ENCODE results near the gene KCTD3.

The KCTD3 gene

DNA sequence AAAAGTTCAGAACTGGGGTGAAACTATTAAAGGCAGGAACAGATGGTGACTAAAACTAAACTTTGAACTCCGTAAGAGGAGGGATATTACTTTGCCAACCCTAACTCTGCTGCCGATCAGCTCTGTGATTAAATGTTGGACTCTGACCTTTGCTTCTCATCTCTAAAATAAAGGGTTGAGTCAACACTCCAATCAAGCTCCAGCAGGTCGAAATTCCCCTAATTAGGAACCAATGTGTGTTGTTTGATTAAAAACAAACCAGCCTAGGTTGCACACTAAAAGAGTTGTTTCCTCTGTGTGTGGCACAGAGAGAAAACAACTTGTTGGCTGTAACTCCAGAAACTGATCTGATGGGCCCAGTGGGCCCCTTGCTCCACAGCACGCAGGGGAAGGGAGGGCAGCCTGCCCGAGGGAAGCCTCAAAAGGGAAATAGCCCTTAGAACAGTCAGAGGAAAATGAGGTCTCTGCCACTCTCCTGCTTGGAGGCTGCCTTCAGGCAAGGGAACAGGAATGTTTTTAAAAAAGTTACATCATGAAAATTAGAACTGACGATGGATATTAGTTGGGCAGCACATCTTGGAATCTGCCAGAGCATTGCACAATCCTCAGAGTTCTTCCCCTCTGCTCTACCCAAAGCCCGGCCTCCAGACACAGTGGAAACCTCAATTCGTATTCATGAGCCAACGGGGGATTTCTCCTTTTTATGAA is 69.3 kb downstream of the KCTD3 start:
- H3K36me3 ChIP-seq (replicated peaks): no peaks in the 10 kb centered on the region

DNA sequence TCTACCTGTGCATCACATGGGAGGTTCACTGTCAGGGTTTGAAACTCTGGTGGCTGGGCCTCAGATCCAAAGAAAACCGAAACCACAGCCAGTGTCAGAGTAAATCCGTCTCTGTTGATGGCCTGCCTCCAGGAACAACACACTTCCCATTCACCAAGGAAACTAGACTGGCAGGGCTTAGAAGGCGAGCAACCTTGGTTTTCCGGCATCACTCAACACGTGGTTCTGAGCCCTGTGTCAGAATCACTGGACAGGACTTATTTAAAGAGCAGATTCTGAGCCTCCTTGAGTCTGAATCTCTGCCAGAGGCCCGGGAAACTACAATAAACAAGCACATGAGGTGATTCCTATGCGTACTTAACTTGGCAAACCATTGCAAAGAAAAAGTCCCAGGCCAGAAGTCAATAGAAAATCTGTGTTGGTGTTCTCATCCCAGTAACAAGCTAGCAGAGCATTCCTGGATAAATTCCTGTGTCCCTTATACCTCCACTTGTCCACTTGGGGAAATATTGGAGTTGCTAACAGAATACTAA is 70.0 kb downstream of the KCTD3 start:
- no peaks in the 10 kb centered on the region for H3K27me3 ChIP-seq (ENCODE audit: low read depth)
- DNase-seq (ENCODE audit: low spot score in 2 of 2): no peak
- H3K4me1 ChIP-seq: no peaks in the 10 kb centered on the region
- H3K4me3 ChIP-seq: no peak overlapping the region
- in situ Hi-C loops (cut with MboI; ENCODE audit: low sequenced_read_pairs): no loop called here
- no peaks in the 10 kb centered on the region for H3K36me3 ChIP-seq (replicated peaks)
- H3K9me3 ChIP-seq: no peaks in the 10 kb centered on the region

More for the DNA sequence above, 69.3 kb downstream of the KCTD3 start:
- Histone ChIP-seq H3K9me3 (no peaks in the 10 kb centered on the region), H3K4me1 (no peaks in the 10 kb centered on the region), H3K27me3 (ENCODE audit: low read depth) (no peaks in the 10 kb centered on the region), H3K4me3 (no peak overlapping the region)
- DNase-seq (ENCODE audit: low spot score in 2 of 2): no peak
- in situ Hi-C loops (cut with MboI; ENCODE audit: low sequenced_read_pairs): no loop called here

DNA sequence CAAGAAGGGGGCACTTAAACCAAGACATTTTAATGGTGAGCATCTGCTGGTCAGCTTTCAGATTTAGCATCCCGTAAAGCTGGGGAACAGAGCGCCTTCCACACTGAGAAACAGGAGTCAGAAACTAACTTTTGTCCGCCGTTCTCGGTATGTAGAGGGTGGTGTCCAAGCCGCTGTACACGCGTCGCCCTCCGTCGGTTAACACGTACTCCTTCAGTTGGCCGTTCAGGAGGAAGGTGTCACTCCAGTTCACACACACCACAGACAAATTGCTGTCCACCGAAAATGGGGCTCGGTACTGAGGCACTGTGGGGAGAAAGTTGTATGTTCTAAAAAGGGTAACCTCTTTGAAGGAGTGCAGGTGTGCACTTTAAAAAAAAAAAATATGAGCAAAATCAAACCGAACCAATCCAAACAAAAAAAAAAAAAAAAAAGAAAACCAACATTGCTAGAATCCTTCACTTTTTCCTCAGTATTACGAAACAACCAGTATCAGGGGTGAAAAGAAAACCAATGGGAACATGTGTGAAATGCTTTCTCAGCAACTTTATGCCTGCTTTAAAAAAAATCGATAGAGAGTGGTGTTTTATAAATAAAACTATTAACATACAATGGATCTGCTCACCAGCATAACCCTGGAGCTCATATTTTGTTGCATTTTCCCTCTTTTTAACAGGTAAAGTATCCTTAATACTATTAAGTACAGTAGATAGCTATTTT is 73.5 kb downstream of the KCTD3 start:
- no peak for DNase-seq (ENCODE audit: low spot score in 2 of 2)

DNA sequence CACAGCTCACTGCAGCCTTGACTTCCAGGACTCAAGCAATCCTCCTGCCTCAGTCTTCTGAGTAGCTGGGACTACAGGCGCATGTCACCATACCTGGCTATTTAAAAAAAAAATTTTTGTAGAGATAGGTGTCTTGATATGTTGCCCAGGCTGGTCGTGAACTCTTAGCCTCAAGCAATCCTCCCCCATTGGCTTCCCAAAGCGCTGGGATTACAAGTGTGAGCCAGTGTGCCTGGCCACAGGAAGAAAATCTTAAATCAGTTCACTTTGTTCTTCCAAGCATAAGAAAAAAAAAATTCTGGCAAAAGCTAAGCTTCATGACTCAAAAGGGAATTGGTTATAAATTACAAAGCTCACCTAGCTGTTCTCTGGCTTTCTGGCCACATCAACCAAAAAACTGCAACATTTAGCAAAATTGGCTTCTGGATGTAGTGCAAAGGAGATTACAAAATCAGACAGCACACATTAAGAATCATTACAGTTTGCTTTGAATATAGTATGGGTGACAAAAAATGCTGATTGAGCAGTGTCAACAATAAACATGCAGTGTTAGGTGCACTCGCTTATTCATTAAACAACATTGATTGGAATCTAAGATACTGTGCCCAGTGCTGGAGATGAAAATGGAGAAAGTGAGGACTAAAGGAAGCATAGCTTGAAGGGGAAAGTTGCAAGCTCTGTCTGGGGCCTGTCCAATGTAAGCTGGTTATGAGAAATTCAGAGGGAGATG is 76.7 kb downstream of the KCTD3 start:
- in situ Hi-C loops (cut with MboI; ENCODE audit: low sequenced_read_pairs): no loop called here
- no peak for DNase-seq (ENCODE audit: low spot score in 2 of 2)
- Histone ChIP-seq H3K9me3 (no peaks in the 10 kb centered on the region), H3K4me3 (no peak overlapping the region), H3K27me3 (ENCODE audit: low read depth) (no peaks in the 10 kb centered on the region), H3K36me3 (replicated peaks) (no peaks in the 10 kb centered on the region), H3K4me1 (no peaks in the 10 kb centered on the region)

More for the DNA sequence above, 73.5 kb downstream of the KCTD3 start:
- in situ Hi-C loops (cut with MboI; ENCODE audit: low sequenced_read_pairs): no loop called here
- H3K27me3 ChIP-seq (ENCODE audit: low read depth): no peaks in the 10 kb centered on the region
- no peak overlapping the region for H3K4me3 ChIP-seq
- no peaks in the 10 kb centered on the region for H3K9me3 ChIP-seq
- no peaks in the 10 kb centered on the region for H3K4me1 ChIP-seq
- no peaks in the 10 kb centered on the region for H3K36me3 ChIP-seq (replicated peaks)

DNA sequence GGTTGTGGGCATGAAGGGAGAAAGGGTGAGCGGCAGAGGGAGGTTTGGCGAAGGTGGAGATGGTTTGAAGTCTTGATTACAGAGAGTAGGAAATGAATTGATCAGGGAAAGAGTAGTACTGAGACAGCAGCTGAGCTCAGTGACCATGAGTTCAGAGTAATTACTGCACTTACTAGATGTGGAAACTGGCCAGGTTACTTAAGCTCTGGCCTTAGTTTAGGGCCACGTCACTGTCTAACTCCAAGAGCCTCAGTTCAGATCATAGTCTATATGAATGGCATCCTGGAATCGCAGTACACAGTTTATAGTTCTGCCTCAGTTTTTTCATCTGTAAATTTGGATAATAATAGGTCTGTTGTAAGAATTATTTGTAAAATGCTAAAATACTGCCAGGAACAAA is 78.1 kb downstream of the KCTD3 start:
- Histone ChIP-seq H3K9me3 (no peaks in the 10 kb centered on the region), H3K27me3 (ENCODE audit: low read depth) (no peaks in the 10 kb centered on the region), H3K4me1 (no peaks in the 10 kb centered on the region), H3K36me3 (replicated peaks) (no peaks in the 10 kb centered on the region), H3K4me3 (no peak overlapping the region)
- DNase-seq (ENCODE audit: low spot score in 2 of 2): no peak
- in situ Hi-C loops (cut with MboI; ENCODE audit: low sequenced_read_pairs): no loop called here

DNA sequence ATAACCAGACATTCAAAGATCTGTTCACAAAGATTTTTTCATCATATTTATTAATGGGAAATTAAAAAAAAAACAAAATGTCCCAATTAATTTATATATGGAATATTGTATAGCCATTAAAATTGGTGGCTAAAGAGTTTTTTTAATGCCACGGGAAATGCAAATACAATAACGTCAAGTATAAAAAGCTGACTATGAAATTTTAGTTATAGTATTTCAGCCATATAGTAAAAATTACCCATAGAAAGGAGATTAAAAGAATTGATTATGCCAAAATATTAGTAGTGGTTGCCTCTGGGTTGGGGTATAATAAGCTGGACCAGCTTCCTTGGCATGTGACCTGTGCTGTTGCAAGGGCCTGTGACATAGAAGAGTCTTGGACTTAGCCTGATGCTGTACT is 78.8 kb downstream of the KCTD3 start:
- Histone ChIP-seq H3K9me3 (no peaks in the 10 kb centered on the region), H3K4me3 (no peak overlapping the region), H3K4me1 (no peaks in the 10 kb centered on the region), H3K36me3 (replicated peaks) (no peaks in the 10 kb centered on the region), H3K27me3 (ENCODE audit: low read depth) (no peaks in the 10 kb centered on the region)
- no peak for DNase-seq (ENCODE audit: low spot score in 2 of 2)
- in situ Hi-C loops (cut with MboI; ENCODE audit: low sequenced_read_pairs): no loop called here

DNA sequence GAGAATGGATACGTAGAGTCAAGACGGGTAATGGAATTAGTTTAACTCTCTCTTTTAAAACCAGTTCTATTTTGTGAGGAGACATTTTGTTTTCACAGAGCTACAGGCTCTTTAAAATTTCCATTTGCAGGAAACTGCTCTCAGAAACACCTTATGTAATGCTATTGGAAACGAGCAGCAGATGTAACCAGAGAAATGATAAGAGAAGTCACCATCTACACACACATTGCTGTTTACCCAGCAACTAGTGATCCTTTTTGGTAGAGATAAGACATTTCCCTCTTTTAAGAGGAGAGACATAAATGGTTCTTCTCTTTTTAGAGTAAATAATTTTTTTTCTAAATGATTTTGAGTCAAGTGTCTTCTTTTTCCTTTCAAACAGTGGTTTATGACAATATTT is 80.6 kb downstream of the KCTD3 start:
- no peaks in the 10 kb centered on the region for H3K9me3 ChIP-seq
- in situ Hi-C loops (cut with MboI; ENCODE audit: low sequenced_read_pairs): no loop called here
- H3K4me3 ChIP-seq: no peak overlapping the region
- no peaks in the 10 kb centered on the region for H3K36me3 ChIP-seq (replicated peaks)
- H3K4me1 ChIP-seq: peaks cover 9% of the 10 kb centered on the region
- H3K27me3 ChIP-seq (ENCODE audit: low read depth): no peaks in the 10 kb centered on the region
- no peak for DNase-seq (ENCODE audit: low spot score in 2 of 2)

DNA sequence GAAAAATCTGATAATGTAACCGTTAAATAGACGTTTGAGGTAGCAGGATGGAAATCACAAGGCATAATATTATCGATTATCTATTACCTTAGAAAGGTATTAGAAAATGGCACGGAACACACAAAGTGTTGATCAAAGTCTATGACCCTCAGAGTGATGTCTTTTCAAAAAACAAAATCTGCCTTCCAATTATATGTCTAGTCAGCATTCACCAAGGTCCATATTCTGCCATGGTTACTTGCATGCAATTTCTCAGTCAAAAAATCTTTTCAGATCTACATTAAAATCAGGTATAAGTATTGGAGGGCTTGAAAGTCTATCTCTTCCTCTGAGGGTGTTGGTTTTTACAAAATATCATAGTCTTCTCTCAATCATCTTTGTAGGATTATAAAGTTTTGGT is 81.9 kb downstream of the KCTD3 start:
- H3K36me3 ChIP-seq (replicated peaks): no peaks in the 10 kb centered on the region
- in situ Hi-C loops (cut with MboI; ENCODE audit: low sequenced_read_pairs): no loop called here
- H3K4me3 ChIP-seq: no peak overlapping the region
- no peaks in the 10 kb centered on the region for H3K27me3 ChIP-seq (ENCODE audit: low read depth)
- H3K4me1 ChIP-seq: peaks cover 9% of the 10 kb centered on the region
- no peaks in the 10 kb centered on the region for H3K9me3 ChIP-seq
- no peak for DNase-seq (ENCODE audit: low spot score in 2 of 2)

DNA sequence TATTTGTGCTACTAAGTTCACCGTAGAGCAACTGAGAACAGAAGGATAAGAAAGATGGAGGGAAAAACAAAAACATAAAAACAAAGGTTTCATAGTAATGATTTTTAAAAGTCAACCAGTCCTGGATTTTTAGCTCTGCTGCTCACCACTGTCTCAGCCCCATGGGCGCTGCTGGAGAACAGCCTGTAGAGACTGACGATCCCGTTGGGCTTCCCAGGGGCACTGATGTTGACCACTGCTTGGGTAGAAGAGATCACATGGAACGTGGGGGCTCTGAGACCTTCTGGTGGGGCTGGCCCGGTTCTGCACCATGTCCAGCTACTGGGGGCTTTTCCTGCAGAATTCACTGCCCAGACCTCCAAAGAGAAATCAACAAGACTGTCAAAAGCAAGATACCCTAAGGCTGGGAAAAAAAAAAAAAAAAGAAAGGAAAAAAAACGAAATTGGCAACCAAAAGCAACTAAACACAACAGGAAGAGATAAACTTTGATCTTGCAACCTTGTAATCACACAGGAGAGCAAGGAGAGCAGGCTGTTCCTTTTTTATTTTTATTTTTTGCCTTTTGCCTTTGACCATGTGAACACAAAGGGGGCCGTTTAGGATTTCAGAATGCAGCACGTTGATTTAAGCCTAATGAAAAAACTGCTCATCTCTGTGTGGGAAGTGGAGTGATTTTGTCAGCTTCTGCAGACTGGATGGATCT is 83.5 kb downstream of the KCTD3 start:
- Histone ChIP-seq H3K36me3 (replicated peaks) (no peaks in the 10 kb centered on the region), H3K4me1 (peaks cover 9% of the 10 kb centered on the region), H3K27me3 (ENCODE audit: low read depth) (no peaks in the 10 kb centered on the region), H3K4me3 (no peak overlapping the region), H3K9me3 (no peaks in the 10 kb centered on the region)
- in situ Hi-C loops (cut with MboI; ENCODE audit: low sequenced_read_pairs): no loop called here
- DNase-seq (ENCODE audit: low spot score in 2 of 2): no peak

DNA sequence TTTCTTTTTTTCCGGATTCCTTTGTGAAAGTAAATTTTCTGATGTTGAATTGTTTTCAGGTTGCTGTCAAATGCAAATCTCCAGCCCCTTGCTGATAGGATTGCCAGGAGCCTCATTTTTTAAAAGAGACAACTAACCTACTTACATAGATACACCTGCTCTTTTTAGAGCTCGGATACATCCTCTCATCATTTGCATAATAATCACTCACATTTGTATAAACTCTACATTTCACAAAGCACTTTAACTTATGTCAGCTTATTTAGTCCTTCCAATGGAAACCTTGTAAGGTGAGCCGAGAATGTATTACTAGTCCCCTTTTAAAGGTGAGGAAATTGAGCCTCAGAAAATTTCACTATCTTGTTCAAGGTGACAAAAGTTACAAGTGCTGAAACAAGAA is 84.8 kb downstream of the KCTD3 start:
- no peak for DNase-seq (ENCODE audit: low spot score in 2 of 2)
- Histone ChIP-seq H3K36me3 (replicated peaks) (no peaks in the 10 kb centered on the region), H3K27me3 (ENCODE audit: low read depth) (no peaks in the 10 kb centered on the region), H3K4me3 (no peak overlapping the region), H3K9me3 (no peaks in the 10 kb centered on the region), H3K4me1 (peaks cover 9% of the 10 kb centered on the region)
- in situ Hi-C loops (cut with MboI; ENCODE audit: low sequenced_read_pairs): no loop called here

DNA sequence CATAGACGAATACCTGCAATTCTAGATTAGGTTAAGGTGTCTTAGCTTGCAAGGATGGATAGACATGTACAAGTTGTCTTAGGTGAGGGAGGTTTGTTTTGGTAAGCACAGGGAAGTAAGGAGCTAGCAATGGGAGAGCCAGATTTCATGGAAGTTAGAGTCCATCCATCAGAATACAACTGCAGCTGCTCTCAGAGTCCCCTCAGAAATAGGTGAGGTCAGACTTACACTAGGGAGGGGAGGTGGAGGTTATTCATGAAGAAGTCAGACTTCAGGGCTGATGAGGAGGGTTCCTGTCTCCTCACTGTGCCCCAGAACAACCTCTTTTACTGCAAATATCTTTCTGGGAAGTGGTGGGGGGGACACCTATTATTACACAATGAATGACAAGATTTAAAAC is 85.3 kb downstream of the KCTD3 start:
- Histone ChIP-seq H3K9me3 (no peaks in the 10 kb centered on the region), H3K36me3 (replicated peaks) (no peaks in the 10 kb centered on the region), H3K4me1 (peaks cover 9% of the 10 kb centered on the region), H3K4me3 (no peak overlapping the region), H3K27me3 (ENCODE audit: low read depth) (no peaks in the 10 kb centered on the region)
- DNase-seq (ENCODE audit: low spot score in 2 of 2): no peak
- in situ Hi-C loops (cut with MboI; ENCODE audit: low sequenced_read_pairs): no loop called here

DNA sequence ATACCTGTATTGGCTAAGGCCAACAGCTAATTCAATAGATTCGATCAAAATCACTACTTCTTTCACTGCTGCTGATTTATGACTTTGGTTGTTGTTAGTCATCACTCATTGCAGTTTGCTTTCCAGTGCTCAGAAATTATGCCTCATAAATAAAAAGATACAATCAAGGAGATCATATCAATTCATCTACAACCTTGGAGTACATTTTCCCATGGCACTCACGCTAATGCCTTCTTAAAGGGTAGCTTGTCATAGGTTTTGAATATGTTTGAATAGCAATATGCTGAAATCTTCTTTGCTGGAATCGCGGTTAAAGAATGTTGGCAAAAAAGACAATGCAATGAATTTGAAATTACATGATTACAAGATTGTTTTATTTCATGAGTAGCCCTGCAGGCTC is 89.9 kb downstream of the KCTD3 start:
- no peaks in the 10 kb centered on the region for H3K36me3 ChIP-seq (replicated peaks)
- H3K9me3 ChIP-seq: no peaks in the 10 kb centered on the region
- 0 out of 2 replicates have a peak, but pooled peaks cover under 1% of the 10 kb centered on the region for H3K4me1 ChIP-seq
- H3K27me3 ChIP-seq (ENCODE audit: low read depth): no peaks in the 10 kb centered on the region
- no peak for DNase-seq (ENCODE audit: low spot score in 2 of 2)
- no peak overlapping the region for H3K4me3 ChIP-seq
- in situ Hi-C loops (cut with MboI; ENCODE audit: low sequenced_read_pairs): no loop called here

DNA sequence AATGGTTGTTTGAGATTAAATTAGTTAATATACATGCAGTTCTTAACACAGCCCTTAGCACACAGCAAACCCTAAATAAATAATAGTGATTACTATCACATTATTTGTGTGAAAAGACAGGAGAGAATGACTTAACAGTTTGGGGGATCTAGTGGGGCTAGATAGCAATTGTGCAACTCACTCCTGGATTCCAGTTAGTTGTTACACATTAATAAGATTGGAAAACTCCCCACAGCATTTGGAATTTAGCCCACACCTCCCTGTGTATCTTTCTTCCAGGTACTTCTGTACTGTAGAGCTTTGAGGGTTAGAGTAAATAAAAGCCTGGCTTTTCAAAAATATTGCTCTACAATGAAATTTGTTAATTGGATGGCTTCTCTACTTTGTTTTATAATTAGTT is 93.2 kb downstream of the KCTD3 start:
- in situ Hi-C loops (cut with MboI; ENCODE audit: low sequenced_read_pairs): no loop called here
- DNase-seq (ENCODE audit: low spot score in 2 of 2): no peak
- no peaks in the 10 kb centered on the region for H3K27me3 ChIP-seq (ENCODE audit: low read depth)
- H3K4me3 ChIP-seq: no peak overlapping the region
- no peaks in the 10 kb centered on the region for H3K4me1 ChIP-seq
- no peaks in the 10 kb centered on the region for H3K9me3 ChIP-seq
- H3K36me3 ChIP-seq (replicated peaks): no peaks in the 10 kb centered on the region

Measured in HAP-1 (cell line).